OCI-LY3 (cell line): ENCODE measurements around the gene RHBDF2.

Experiments
- H2AFZ ChIP-seq: fragments of 200-600, 300-600 bp; shearing (Covaris generic); 2 replicates; pipeline ENCODE4 v1.6.0; 2014; ENCODE audit warnings: antibody characterized with exemption, low read depth, low read length
- H3K27ac ChIP-seq: fragments of 200-600, 300-600 bp; sonication (generic); 2 replicates; pipeline ENCODE4 v1.5.1; 2014; ENCODE audit warnings: mild to moderate bottlenecking, low read length, moderate library complexity, mixed read lengths
- H3K27me3 ChIP-seq: fragments of 200-600, 300-600 bp; sonication (generic); 2 replicates; pipeline ENCODE4 v1.6.1; 2014; ENCODE audit warnings: low read depth, low read length, mixed read lengths
- H3K36me3 ChIP-seq: fragments of 200-600, 300-600 bp; sonication (generic); replicated peaks from 2 replicates; pipeline ENCODE3; 2014; ENCODE audit warnings: low read depth, low read length, mixed read lengths
- H3K4me1 ChIP-seq: fragments of 300-600, 200-600 bp; sonication (generic); 2 replicates; pipeline ENCODE4 v1.6.1; 2014; ENCODE audit warnings: low read length, mixed read lengths
- H3K4me2 ChIP-seq: fragments of 200-600, 300-600 bp; sonication (generic); 2 replicates; pipeline ENCODE4 v1.6.1; 2014; ENCODE audit warnings: low read length, mixed read lengths
- H3K4me3 ChIP-seq: fragments of 300-600, 200-600 bp; sonication (generic); 2 replicates; pipeline ENCODE4 v1.5.1; 2014; ENCODE audit warnings: antibody characterized with exemption, mild to moderate bottlenecking, low read length, moderate library complexity
- H3K79me2 ChIP-seq: fragments of 300-600, 200-600 bp; shearing (Covaris generic); 2 replicates; pipeline ENCODE4 v1.6.1; 2014; ENCODE audit warnings: mild to moderate bottlenecking, low read length, mixed read lengths
- H3K9ac ChIP-seq: fragments of 300-600, 200-600 bp; shearing (Covaris generic); 2 replicates; pipeline ENCODE4 v1.6.0; 2014; ENCODE audit warnings: mild to moderate bottlenecking, low read length, moderate library complexity
- H3K9me3 ChIP-seq: fragments of 200-600, 300-600 bp; shearing (Covaris generic); 2 replicates; pipeline ENCODE4 v1.6.1; 2014; ENCODE audit warnings: low read length, mixed read lengths; ENCODE audit not compliant: insufficient read depth
- H4K20me1 ChIP-seq: fragments of 200-600, 300-600 bp; sonication (generic); 2 replicates; pipeline ENCODE4 v1.6.1; 2016; ENCODE audit warnings: low read length, mixed read lengths; ENCODE audit not compliant: insufficient read depth
- EZH2phosphoT487 ChIP-seq: fragments of 200-600 bp; shearing (Covaris generic); IDR thresholded peaks from 2 replicates; pipeline ENCODE4 v1.6.1; 2018; ENCODE audit warnings: antibody characterized with exemption, mixed run types, low read depth
- TF ChIP-seq, protein P1 (sequence below): fragments of 200-600, 300-600 bp; sonication (generic); IDR thresholded peaks from 2 replicates; pipeline ENCODE4 v1.5.1; 2014; ENCODE audit warnings: antibody characterized with exemption, low read length, low read depth

The RHBDF2 gene

DNA sequence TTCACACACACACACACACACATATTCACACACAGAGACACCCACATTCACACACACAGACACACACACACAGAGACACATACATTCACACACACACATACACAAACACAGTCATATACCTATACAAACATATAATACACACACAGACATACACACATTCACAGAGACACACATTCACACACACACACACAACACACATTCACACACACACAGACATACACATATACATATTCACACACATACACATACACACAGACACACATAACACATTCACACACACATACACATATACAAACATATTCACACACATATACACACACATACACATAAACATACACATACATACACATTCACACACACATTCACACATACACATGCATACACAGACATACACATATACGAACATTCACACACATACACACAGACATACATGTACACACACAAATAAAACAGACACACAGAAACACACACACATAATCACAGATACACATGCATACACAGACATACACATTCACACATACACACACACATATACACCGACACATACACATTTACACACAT, 46.5 kb upstream of the RHBDF2 start:
- Histone ChIP-seq H3K27me3 (no peaks in the 10 kb centered on the region), H3K4me3 (no peak overlapping the region), H2AFZ (no peak overlapping the region), H3K4me1 (no peaks in the 10 kb centered on the region), H3K9ac (no peak overlapping the region), H3K27ac (no peak overlapping the region), H4K20me1 (no peaks in the 10 kb centered on the region), H3K9me3 (no peaks in the 10 kb centered on the region), H3K4me2 (no peak overlapping the region), H3K36me3 (no peaks in the 10 kb centered on the region), H3K79me2 (no peaks in the 10 kb centered on the region)
- TF ChIP-seq, protein P1, sequence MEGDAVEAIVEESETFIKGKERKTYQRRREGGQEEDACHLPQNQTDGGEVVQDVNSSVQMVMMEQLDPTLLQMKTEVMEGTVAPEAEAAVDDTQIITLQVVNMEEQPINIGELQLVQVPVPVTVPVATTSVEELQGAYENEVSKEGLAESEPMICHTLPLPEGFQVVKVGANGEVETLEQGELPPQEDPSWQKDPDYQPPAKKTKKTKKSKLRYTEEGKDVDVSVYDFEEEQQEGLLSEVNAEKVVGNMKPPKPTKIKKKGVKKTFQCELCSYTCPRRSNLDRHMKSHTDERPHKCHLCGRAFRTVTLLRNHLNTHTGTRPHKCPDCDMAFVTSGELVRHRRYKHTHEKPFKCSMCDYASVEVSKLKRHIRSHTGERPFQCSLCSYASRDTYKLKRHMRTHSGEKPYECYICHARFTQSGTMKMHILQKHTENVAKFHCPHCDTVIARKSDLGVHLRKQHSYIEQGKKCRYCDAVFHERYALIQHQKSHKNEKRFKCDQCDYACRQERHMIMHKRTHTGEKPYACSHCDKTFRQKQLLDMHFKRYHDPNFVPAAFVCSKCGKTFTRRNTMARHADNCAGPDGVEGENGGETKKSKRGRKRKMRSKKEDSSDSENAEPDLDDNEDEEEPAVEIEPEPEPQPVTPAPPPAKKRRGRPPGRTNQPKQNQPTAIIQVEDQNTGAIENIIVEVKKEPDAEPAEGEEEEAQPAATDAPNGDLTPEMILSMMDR: no peak
- no peak for TF ChIP-seq EZH2phosphoT487

DNA sequence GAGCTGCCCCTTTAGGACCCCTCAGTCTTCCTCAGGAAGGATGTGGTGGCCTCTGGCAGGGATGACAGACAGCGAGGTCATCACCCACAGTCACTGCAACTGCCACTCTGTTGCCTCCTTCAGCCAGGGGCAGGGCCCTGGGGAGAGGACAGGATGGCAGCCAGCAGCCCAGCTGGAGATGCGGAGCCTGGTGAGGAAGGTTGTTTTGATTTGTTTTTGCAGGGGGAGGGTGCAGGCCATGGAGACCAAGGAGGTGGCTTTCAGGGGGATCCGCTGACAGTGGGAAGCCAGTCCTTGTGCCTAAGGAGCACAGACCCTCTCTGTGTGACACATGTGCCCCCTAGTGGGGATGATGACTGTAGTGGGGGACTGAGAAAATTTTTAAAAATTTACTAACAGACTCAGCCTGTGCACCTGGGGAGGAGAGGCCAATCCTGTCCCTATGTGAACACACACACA, 46.0 kb upstream of the RHBDF2 start:
- TF ChIP-seq, protein P1: peak; percentile 79
- no peak for TF ChIP-seq EZH2phosphoT487
- Histone ChIP-seq H3K4me1 (no peaks in the 10 kb centered on the region), H3K27me3 (no peaks in the 10 kb centered on the region), H4K20me1 (no peaks in the 10 kb centered on the region), H3K36me3 (no peaks in the 10 kb centered on the region), H3K79me2 (no peaks in the 10 kb centered on the region), H2AFZ (no peak overlapping the region), H3K4me2 (no peak overlapping the region), H3K4me3 (no peak overlapping the region), H3K9ac (no peak overlapping the region), H3K9me3 (no peaks in the 10 kb centered on the region), H3K27ac (no peak overlapping the region)

DNA sequence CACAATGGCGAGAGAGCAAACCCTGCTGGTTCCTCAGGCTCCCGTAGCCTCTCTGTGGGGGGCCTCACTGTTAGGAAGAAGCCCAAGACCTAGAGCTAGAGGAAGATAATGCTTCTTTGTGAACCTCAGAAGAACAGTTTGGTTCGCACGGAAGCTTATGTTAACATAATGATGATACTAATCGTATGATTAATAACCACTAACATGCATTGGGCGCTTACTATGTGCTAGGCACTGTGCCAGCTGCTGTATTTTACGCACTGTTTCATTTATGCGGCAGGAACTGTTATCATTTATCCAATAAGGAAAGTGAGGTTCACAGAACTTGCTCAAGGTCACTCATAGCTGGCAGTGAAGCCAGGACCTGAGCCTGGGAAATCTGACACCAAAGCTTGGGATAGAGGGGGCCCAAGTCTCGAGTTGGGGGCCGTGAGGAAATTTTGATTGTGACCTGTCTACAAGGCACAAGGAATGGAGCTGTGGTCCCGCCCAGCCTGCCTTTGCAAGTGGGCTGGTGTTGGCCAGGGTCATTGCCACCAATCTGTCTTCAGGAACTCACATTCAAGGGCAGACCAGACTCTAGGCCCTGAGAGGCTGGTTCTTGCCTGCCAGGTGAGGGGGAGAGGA, 45.4 kb upstream of the RHBDF2 start:
- Histone ChIP-seq H3K79me2 (no peaks in the 10 kb centered on the region), H3K9me3 (no peaks in the 10 kb centered on the region), H3K36me3 (no peaks in the 10 kb centered on the region), H3K27ac (no peak overlapping the region), H2AFZ (no peak overlapping the region), H3K4me1 (no peaks in the 10 kb centered on the region), H3K27me3 (no peaks in the 10 kb centered on the region), H3K4me3 (no peak overlapping the region), H4K20me1 (no peaks in the 10 kb centered on the region), H3K4me2 (no peak overlapping the region), H3K9ac (no peak overlapping the region)
- no peak for TF ChIP-seq EZH2phosphoT487
- TF ChIP-seq, protein P1: no peak

DNA sequence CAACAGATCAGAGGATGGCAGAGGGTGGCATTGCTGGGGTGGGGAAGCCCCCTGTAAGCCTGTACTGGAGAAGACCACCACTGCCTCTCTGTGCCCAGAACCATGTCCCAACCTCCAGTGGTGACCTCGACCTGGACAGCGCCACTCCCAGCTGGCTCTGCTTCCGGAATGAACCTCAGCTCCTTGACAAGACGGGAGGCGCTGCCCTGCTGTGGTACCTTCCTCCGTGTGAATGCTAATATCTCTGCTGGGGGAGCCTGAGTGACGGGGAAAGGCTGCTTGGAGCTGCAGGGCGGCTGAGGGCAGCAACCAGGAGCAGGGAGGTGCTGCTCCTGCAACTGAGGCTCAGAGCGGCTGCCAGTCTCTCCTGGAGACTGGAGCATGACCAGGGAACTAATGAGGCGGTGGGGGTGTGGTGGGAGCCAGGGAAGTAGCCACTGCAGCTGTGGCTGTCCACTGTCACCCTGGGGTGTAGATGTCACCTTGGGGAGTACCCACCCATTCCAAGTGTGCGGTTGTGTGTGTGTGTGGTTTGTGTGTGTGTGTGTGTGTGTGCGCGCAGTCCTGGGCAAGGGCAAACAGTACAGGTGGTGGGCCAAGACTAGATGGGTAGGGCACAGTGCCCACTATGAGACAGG, 44.8 kb upstream of the RHBDF2 start:
- no peak overlapping the region for H3K27ac ChIP-seq
- H3K4me3 ChIP-seq: no peak overlapping the region
- H2AFZ ChIP-seq: no peak overlapping the region
- no peaks in the 10 kb centered on the region for H3K4me1 ChIP-seq
- TF ChIP-seq, protein P1: no peak
- no peak for TF ChIP-seq EZH2phosphoT487
- no peaks in the 10 kb centered on the region for H3K36me3 ChIP-seq
- no peaks in the 10 kb centered on the region for H3K27me3 ChIP-seq
- H4K20me1 ChIP-seq: no peaks in the 10 kb centered on the region
- no peak overlapping the region for H3K9ac ChIP-seq
- H3K4me2 ChIP-seq: no peak overlapping the region
- H3K9me3 ChIP-seq: no peaks in the 10 kb centered on the region
- no peaks in the 10 kb centered on the region for H3K79me2 ChIP-seq
